CD4-positive, alpha-beta T cell treated with Interleukin-12 subunit alpha and Interleukin-12 subunit beta, for 1 hour (primary cell): ENCODE results near the gene CCNL2.
"Not testable (repeated sequence)": the region's sequence is repeated elsewhere in the genome, so short reads cannot be mapped to it uniquely, and the experiment has no call there.

Experiments
- DNase-seq: peaks from one replicate; pipeline ENCODE4 v3.0.0-alpha.2; 2020

CCNL2 gene

GRCh38 chr1:1397839-1398523, 1.2 kb downstream of the CCNL2 start:
- no peak for DNase-seq

- no peak for DNase-seq
Observed at GRCh38 chr1:1395166-1395565, 4.0 kb downstream of the CCNL2 start.

- DNase-seq, result no peak
Observed at GRCh38 chr1:1394116-1394515, 5.0 kb downstream of the CCNL2 start.

GRCh38 chr1:1393428-1393827, 5.7 kb downstream of the CCNL2 start:
- no peak for DNase-seq

GRCh38 chr1:1393014-1393413, 6.1 kb downstream of the CCNL2 start:
- no peak for DNase-seq

GRCh38 chr1:1391225-1391624, 7.9 kb downstream of the CCNL2 start:
- no peak for DNase-seq

- DNase-seq, result no peak
Observed at GRCh38 chr1:1390675-1391074, 8.5 kb downstream of the CCNL2 start.

GRCh38 chr1:1388078-1388472, 11.1 kb downstream of the CCNL2 start:
- no peak for DNase-seq

- no peak for DNase-seq
Observed at GRCh38 chr1:1387098-1388077, 11.7 kb downstream of the CCNL2 start.

GRCh38 chr1:1385931-1386330, 13.2 kb downstream of the CCNL2 start:
- DNase-seq, result no peak

GRCh38 chr1:1385339-1385738, 13.8 kb downstream of the CCNL2 start:
- not testable (repeated sequence) for DNase-seq

- no peak for DNase-seq
Observed at GRCh38 chr1:1381294-1381693, 17.8 kb downstream of the CCNL2 start.

- no peak for DNase-seq
Observed at GRCh38 chr1:1380860-1381259, 18.3 kb downstream of the CCNL2 start.

- no peak for DNase-seq
Observed at GRCh38 chr1:1377540-1378205, 21.5 kb downstream of the CCNL2 start.

GRCh38 chr1:1376551-1377226, 22.4 kb downstream of the CCNL2 start:
- no peak for DNase-seq

- peak; percentile 99 for DNase-seq
Observed at GRCh38 chr1:1374929-1375662, 24.0 kb downstream of the CCNL2 start, which contains the start of gene AURKAIP1. Gene AURKAIP1, minus strand, starts transcription at chr1:1375207. Its CDS starts 451 bp downstream, at chr1:1374756.

GRCh38 chr1:1374589-1374928, 24.6 kb downstream of the CCNL2 start:
- DNase-seq, result no peak

GRCh38 chr1:1373815-1374588, 25.1 kb downstream of the CCNL2 start:
- no peak for DNase-seq

GRCh38 chr1:1373051-1373814, 25.9 kb downstream of the CCNL2 start:
- DNase-seq, result no peak
